Ovary (tissue), 9 donors: ENCODE results near the gene SLC41A1. TPM values are rescaled to one million over a fixed set of nuclear protein-coding genes. Genes with fewer than 3 reads are reported as not detected.
"Not testable (repeated sequence)": the region's sequence is repeated elsewhere in the genome, so short reads cannot be mapped to it uniquely, and the experiment has no call there.

Experiments used
- DNase-seq, 5 donors: peaks; one replicate each; pipeline ENCODE4 v3.0.0-alpha.2; 2019 to 2020
- H3K27ac ChIP-seq, 2 donors: fragments of 200-600 bp; one replicate each; pipeline versions ENCODE4 v1.5.1 to v1.8.0; 2019 to 2022
- H3K27me3 ChIP-seq: fragments of 200-600 bp; one replicate; pipeline ENCODE4 v1.8.0; 2022
- H3K36me3 ChIP-seq: fragments of 200-600 bp; sonication (generic); one replicate; pipeline ENCODE4 v1.5.1; 2019
- H3K4me1 ChIP-seq: one replicate; pipeline ENCODE4 v1.8.1; 2013; ENCODE audit warnings: mild to moderate bottlenecking, moderate library complexity; ENCODE audit not compliant: insufficient read depth
- H3K4me3 ChIP-seq: fragments of 200-600 bp; sonication (generic); one replicate; pipeline ENCODE4 v1.5.1; 2017
- H3K9me3 ChIP-seq, 2 donors: fragments of 200-600 bp in 1 of 2; sonication (generic) in 1 of 2; one replicate each; pipeline versions ENCODE4 v1.5.1 to v1.8.1; 2013 to 2019; ENCODE audit warnings: mild to moderate bottlenecking in 1 of 2, moderate library complexity in 1 of 2
- CTCF ChIP-seq, 3 donors: fragments of 450-650 bp in 2 of 3; fragments of 200-600 bp in 1 of 3; IDR thresholded peaks; one replicate each; pipeline versions ENCODE4 v1.5.1 to v1.8.0; 2016 to 2022; ENCODE audit warnings: antibody characterized with exemption in 3 of 3, mild to moderate bottlenecking in 1 of 3
- EP300 ChIP-seq: sonication (generic); formaldehyde crosslinking; IDR thresholded peaks from one replicate; pipeline ENCODE4 v1.6.1; 2017; ENCODE audit warnings: antibody characterized with exemption
- POLR2A ChIP-seq: fragments of 450-650 bp; IDR thresholded peaks from one replicate; pipeline ENCODE4 v1.6.1; 2017; ENCODE audit warnings: antibody characterized with exemption, mild to moderate bottlenecking, moderate library complexity
- WGBS, 3 donors: extraction: QIAGEN DNeasy Blood & Tissue Kit in 1 of 3; methylation state at CpG; one replicate each; pipeline versions ENCODE4 v1.1.5 to v1.1.7; 2013 to 2017; 5-methylcytosine and 5-hydroxymethylcytosine counted together
- intact Hi-C, 4 donors: fragments of 100-400 bp; cut with DNase I; formaldehyde crosslinking; loops; one replicate each; pipeline versions ENCODE4 v1.11.0 to v1.15.1; 2022 to 2023
- polyA plus RNA-seq, 2 donors: library from polyadenylated mRNA; stranded (reverse); fragments of 200-250 nt in 1 of 2; fragments of 350-450 nt in 1 of 2; fragmentation: Illumina TruSeq in 1 of 2; extraction: RNeasy Lipid Tissue Mini Kit (QIAGEN cat#74804) in 1 of 2; gene quantifications; one replicate each; pipeline ENCODE4 v1.2.3, GENCODE V29; 2013 to 2014
- total RNA-seq, 7 donors: library from RNA; depleted of rRNA in 2 of 7; stranded (reverse); fragments of >200 nt in 2 of 7; fragmentation: NEBNext Ultra II Directional in 3 of 7; extraction: Animal tissue kit (Norgen Biotek cat#: 25700) in 3 of 7; gene quantifications; one replicate each; pipeline versions ENCODE4 v1.1.0 to v1.2.4, GENCODE V29; 2016 to 2023
- donor health status: DM: no; HTN: no; CAD: no; lungs with moderate emphysema.
- donor health status: DM: no; HTN: no; CAD: no.
- donor health status: Bipolar disorder and iron deficiency.
- donor health status: DM: yes; HTN: yes; CAD: no.
- donor health status: DM: no; HTN: no; CAD: no.
- donor health status: DM: yes; HTN: yes; CAD: no.

The SLC41A1 gene
- total and polyA plus RNA-seq, 9 donors, result 12.5 to 75.9 (median 33.5) TPM

- Histone ChIP-seq H3K27me3 (no peaks in the 10 kb centered on the region), H3K36me3 (no peaks in the 10 kb centered on the region), H3K9me3 (no peaks in the 10 kb centered on the region), H3K27ac (no peak overlapping the region), H3K4me1 (peaks cover 7% of the 10 kb centered on the region), H3K4me3 (no peak overlapping the region)
- DNase-seq, result no peak
- TF ChIP-seq EP300, result no peak
- no peak for TF ChIP-seq POLR2A
- no peak for TF ChIP-seq CTCF (IDR thresholded peaks at IDR 0.05)
- WGBS, 3 donors, result 95 to 96% (median 95%) methylated on average over 5 of the region's 5 CpGs
- intact Hi-C loops, result no loop called here
Observed at GRCh38 chr1:205824180-205824579, 11.2 kb upstream of the SLC41A1 start.

- H3K27ac ChIP-seq, H3K9me3 ChIP-seq, H3K4me3 ChIP-seq, H3K36me3 ChIP-seq, H3K4me1 ChIP-seq, DNase-seq, intact Hi-C loops, H3K27me3 ChIP-seq: not testable (repeated sequence)
- WGBS, 3 donors, result 94 to 98% (median 96%) methylated on average over 2 of the region's 2 CpGs
Observed at GRCh38 chr1:205823260-205823659, 10.3 kb upstream of the SLC41A1 start.

GRCh38 chr1:205822397-205822796 is 9.4 kb upstream of the SLC41A1 start:
- Histone ChIP-seq H3K4me3 (no peak overlapping the region), H3K27me3 (no peaks in the 10 kb centered on the region), H3K4me1 (peaks cover 6% of the 10 kb centered on the region), H3K27ac (no peak overlapping the region), H3K36me3 (no peaks in the 10 kb centered on the region), H3K9me3 (no peaks in the 10 kb centered on the region)
- no peak for DNase-seq
- 78 to 82% (median 82%) methylated on average over 2 of the region's 2 CpGs for WGBS, 3 donors
- no peak for TF ChIP-seq POLR2A
- TF ChIP-seq CTCF (IDR thresholded peaks at IDR 0.05), result no peak
- no peak for TF ChIP-seq EP300
- intact Hi-C loops, result no loop called here

GRCh38 chr1:205817988-205818387 is 5.0 kb upstream of the SLC41A1 start:
- TF ChIP-seq CTCF (IDR thresholded peaks at IDR 0.05), result no peak
- TF ChIP-seq POLR2A, result no peak
- no peak for TF ChIP-seq EP300
- intact Hi-C loops, result no loop called here
- Histone ChIP-seq H3K4me3 (no peak overlapping the region), H3K9me3 (no peaks in the 10 kb centered on the region), H3K27me3 (no peaks in the 10 kb centered on the region), H3K36me3 (no peaks in the 10 kb centered on the region), H3K27ac (no peak overlapping the region), H3K4me1 (peaks cover 7% of the 10 kb centered on the region)
- 95 to 98% (median 96%) methylated on average over 3 of the region's 3 CpGs for WGBS, 3 donors
- no peak for DNase-seq

- DNase-seq, result no peak
- Histone ChIP-seq H3K9me3 (no peaks in the 10 kb centered on the region), H3K27ac (no peak overlapping the region), H3K36me3 (no peaks in the 10 kb centered on the region), H3K4me1 (peaks cover 7% of the 10 kb centered on the region), H3K27me3 (no peaks in the 10 kb centered on the region), H3K4me3 (no peak overlapping the region)
- intact Hi-C loops, result no loop called here
- 79 to 86% (median 84%) methylated on average over 3 of the region's 3 CpGs for WGBS, 3 donors
- TF ChIP-seq EP300 (no peak), CTCF (IDR thresholded peaks at IDR 0.05) (no peak)
Observed at GRCh38 chr1:205817364-205817763, 4.4 kb upstream of the SLC41A1 start.
